DND-41 (cell line): ENCODE measurements around the gene AUP1.

Experiments used
- ATAC-seq: fragments of 200-7000 bp; cut with Tn5 transposase; 3 replicates; pipeline ENCODE4 v1.9.1; 2021; ENCODE audit warnings: low read depth; ENCODE audit not compliant: insufficient read depth
- DNase-seq: peaks from one replicate; pipeline ENCODE4 v3.0.0-alpha.2; 2020
- H2AFZ ChIP-seq: 2 replicates; pipeline ENCODE4 v1.6.0; 2012; ENCODE audit warnings: low read depth, low read length
- H3K27ac ChIP-seq: 2 replicates; pipeline ENCODE4 v1.5.1; 2012; ENCODE audit warnings: low read length, inconsistent platforms
- H3K27me3 ChIP-seq: fragments of 200-600 bp; sonication (generic); 2 replicates; pipeline ENCODE4 v1.6.0; 2012; ENCODE audit warnings: low read length, mild to moderate bottlenecking, inconsistent platforms; ENCODE audit not compliant: insufficient read depth, poor library complexity
- H3K36me3 ChIP-seq: 2 replicates; pipeline ENCODE4 v1.5.1; 2012; ENCODE audit warnings: low read length, inconsistent platforms; ENCODE audit not compliant: insufficient read depth
- H3K4me1 ChIP-seq: 2 replicates; pipeline ENCODE4 v1.5.1; 2012; ENCODE audit warnings: mild to moderate bottlenecking, low read length; ENCODE audit not compliant: insufficient read depth
- H3K4me2 ChIP-seq: 2 replicates; pipeline ENCODE4 v1.6.0; 2012; ENCODE audit warnings: mild to moderate bottlenecking, moderate library complexity, low read length, inconsistent platforms; ENCODE audit not compliant: insufficient read depth
- H3K4me3 ChIP-seq, 2 experiments: fragments of 200-600 bp in 1 of 2; shearing (Covaris generic) in 1 of 2; 2 replicates each; pipeline ENCODE4 v1.5.1; 2012 to 2016; ENCODE audit warnings: inconsistent platforms in 2 of 2, low read length in 2 of 2, mild to moderate bottlenecking in 2 of 2, low read depth in 1 of 2, moderate library complexity in 1 of 2
- H3K79me2 ChIP-seq: 2 replicates; pipeline ENCODE4 v1.6.0; 2012; ENCODE audit warnings: low read length, inconsistent platforms; ENCODE audit not compliant: insufficient read depth
- H3K9ac ChIP-seq: 2 replicates; pipeline ENCODE4 v1.6.0; 2012; ENCODE audit warnings: low read depth, mild to moderate bottlenecking, inconsistent platforms, low read length, moderate library complexity
- H3K9me3 ChIP-seq: 2 replicates; pipeline ENCODE4 v1.5.1; 2012; ENCODE audit warnings: low read length, moderate library complexity, mild to moderate bottlenecking, inconsistent platforms; ENCODE audit not compliant: insufficient read depth, severe bottlenecking
- H4K20me1 ChIP-seq: 2 replicates; pipeline ENCODE4 v1.6.0; 2012; ENCODE audit warnings: low read length; ENCODE audit not compliant: insufficient read depth
- EZH2 ChIP-seq: IDR thresholded peaks from 3 replicates; pipeline ENCODE4 v1.6.1; 2012; ENCODE audit warnings: borderline replicate concordance, low read depth, mild to moderate bottlenecking, moderate library complexity, low read length, inconsistent platforms; ENCODE audit not compliant: severe bottlenecking
- TF ChIP-seq, protein P1 (sequence below): IDR thresholded peaks from 2 replicates; pipeline ENCODE4 v1.5.1; 2012; ENCODE audit warnings: borderline replicate concordance, low read length, moderate library complexity, mild to moderate bottlenecking; ENCODE audit not compliant: poor library complexity, severe bottlenecking; ENCODE audit errors: extremely low read depth

Gene AUP1

DNA sequence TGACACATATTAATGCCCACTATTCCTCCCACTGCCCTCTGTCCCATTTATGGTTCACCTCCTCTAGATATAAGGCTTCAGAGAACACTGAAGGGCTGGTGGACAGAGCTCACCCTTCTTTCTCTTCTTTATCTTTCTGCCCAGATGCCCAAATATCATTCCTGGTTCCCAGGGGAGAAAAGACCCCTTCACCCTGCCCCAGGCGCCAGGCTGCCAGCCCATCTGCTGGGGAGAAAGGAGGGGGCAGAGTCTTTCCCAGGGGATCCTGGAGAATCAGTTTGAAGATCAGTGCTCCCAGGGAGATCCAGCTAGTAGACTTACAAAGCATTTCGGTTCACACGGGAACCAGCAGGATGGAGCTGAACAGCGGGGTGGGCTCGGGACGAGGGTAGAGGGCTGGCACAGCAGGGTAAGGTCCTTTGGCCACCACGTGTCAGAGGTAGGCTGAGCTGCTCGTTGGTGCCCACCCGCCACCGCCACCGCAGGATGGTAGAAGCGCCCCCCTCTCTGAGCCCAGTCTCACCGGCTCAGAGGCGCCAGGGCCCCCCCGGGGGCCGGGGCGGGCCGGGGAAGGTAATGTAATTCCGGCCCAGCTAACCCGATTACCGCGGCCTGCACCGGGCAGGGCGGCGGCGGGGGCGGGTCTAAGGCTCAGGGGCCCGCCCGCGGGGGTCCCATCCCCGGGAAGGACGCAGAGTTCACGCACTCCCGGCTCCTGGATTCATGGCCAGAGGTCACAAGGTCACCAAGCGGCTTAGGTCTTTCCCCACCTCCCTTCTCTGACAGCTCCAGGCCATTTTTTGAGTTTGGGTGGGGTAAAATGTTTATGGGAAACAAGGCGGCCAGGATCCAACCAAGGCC, 16.5 kb downstream of the AUP1 start:
- Histone ChIP-seq H3K9me3 (no peaks in the 10 kb centered on the region), H4K20me1 (no peaks in the 10 kb centered on the region), H3K79me2 (no peaks in the 10 kb centered on the region), H3K27me3 (peaks cover 19% of the 10 kb centered on the region), H3K4me2 (no peak overlapping the region), H3K4me1 (peaks cover 16% of the 10 kb centered on the region), H3K4me3 (no peak overlapping the region), H3K9ac (no peak overlapping the region), H3K27ac (no peak overlapping the region), H2AFZ (no peak overlapping the region), H3K36me3 (no peaks in the 10 kb centered on the region)
- no peak for ATAC-seq
- TF ChIP-seq, protein P1, sequence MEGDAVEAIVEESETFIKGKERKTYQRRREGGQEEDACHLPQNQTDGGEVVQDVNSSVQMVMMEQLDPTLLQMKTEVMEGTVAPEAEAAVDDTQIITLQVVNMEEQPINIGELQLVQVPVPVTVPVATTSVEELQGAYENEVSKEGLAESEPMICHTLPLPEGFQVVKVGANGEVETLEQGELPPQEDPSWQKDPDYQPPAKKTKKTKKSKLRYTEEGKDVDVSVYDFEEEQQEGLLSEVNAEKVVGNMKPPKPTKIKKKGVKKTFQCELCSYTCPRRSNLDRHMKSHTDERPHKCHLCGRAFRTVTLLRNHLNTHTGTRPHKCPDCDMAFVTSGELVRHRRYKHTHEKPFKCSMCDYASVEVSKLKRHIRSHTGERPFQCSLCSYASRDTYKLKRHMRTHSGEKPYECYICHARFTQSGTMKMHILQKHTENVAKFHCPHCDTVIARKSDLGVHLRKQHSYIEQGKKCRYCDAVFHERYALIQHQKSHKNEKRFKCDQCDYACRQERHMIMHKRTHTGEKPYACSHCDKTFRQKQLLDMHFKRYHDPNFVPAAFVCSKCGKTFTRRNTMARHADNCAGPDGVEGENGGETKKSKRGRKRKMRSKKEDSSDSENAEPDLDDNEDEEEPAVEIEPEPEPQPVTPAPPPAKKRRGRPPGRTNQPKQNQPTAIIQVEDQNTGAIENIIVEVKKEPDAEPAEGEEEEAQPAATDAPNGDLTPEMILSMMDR = no peak
- TF ChIP-seq EZH2 = no peak
- DNase-seq = no peak

DNA sequence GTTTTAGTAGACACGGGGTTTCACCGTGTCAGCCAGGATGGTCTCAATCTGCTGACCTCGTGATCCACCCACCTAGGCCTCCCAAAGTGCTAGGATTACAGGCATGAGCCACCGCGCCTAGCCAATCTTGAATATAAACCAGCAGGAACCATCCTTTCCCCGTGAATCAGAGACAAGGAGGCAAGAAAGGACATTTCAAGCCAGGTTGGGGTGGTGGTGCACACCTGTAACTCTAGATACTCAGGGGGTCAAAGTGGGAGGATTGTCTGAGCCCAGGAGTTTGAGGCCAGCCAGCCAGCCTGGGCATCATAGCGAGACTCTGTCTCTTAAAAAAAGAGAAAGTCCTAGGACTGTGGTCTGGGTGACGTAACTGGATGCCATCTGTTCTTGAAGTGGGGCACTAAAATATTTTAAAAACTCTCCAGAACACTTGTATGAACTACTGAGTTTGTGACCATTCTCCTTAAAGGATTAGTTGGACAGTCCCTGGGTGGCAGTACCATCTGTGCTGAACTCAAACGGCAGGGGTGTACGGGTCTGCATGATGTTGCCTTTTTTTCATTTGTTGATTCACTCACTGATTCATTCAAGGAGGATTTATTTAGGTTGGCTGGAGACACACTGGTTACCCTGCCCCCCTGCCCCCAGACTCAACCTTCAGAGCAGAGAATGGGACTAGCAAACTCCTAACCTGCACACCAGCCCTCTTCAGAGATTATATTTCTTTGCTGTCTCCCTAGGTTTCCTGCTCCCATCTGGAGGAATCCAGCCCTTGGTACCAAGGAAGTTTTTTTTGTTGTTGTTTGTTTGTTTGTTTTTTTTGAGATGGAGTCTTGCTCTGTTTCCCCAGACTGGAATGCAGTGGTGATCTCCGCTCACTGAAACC, 18.2 kb downstream of the AUP1 start:
- peaks cover 26% of the 10 kb centered on the region for H3K4me1 ChIP-seq
- H3K9me3 ChIP-seq = no peaks in the 10 kb centered on the region
- TF ChIP-seq, protein P1 = no peak
- TF ChIP-seq EZH2 = no peak
- ATAC-seq = no peak
- no peak overlapping the region for H3K4me3 ChIP-seq
- no peak for DNase-seq
- H3K27me3 ChIP-seq = peaks cover 19% of the 10 kb centered on the region
- peaks cover 7% of the 10 kb centered on the region for H3K79me2 ChIP-seq
- H3K4me2 ChIP-seq = no peak overlapping the region
- H3K36me3 ChIP-seq = no peaks in the 10 kb centered on the region; the same call in 1 of the 2 replicates
- no peak overlapping the region for H3K27ac ChIP-seq
- no peaks in the 10 kb centered on the region for H4K20me1 ChIP-seq
- no peak overlapping the region for H3K9ac ChIP-seq
- H2AFZ ChIP-seq = no peak overlapping the region

DNA sequence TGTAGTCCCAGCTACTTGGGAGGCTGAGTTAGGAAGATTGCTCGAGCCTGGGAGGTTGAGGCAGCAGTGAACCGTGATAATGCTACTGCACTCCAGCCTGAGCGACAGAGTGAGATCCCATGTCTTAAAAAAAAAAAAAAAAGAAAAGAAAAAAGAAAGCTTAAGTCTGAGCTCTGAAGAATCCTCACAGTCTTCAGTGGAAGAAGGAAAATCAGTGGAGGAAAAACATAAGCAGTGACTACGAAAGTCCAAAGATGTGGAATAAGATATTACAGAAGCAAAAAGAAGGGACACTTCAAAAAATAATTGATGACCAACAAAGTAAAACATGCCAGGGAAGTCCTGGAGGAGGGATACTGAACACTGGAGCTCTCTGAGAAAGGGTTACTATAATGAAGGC, 19.2 kb downstream of the AUP1 start:
- H2AFZ ChIP-seq = no peak overlapping the region
- H3K9ac ChIP-seq = no peak overlapping the region
- peaks cover 19% of the 10 kb centered on the region for H3K27me3 ChIP-seq
- H3K4me1 ChIP-seq = peaks cover 37% of the 10 kb centered on the region
- no peak for TF ChIP-seq EZH2
- TF ChIP-seq, protein P1 = no peak
- ATAC-seq (no peak), DNase-seq (no peak)
- H3K27ac ChIP-seq = no peak overlapping the region
- peaks cover 8% of the 10 kb centered on the region for H3K36me3 ChIP-seq
- no peaks in the 10 kb centered on the region for H4K20me1 ChIP-seq
- H3K4me3 ChIP-seq = no peak overlapping the region
- H3K4me2 ChIP-seq = no peak overlapping the region
- no peaks in the 10 kb centered on the region for H3K9me3 ChIP-seq
- peaks cover 14% of the 10 kb centered on the region for H3K79me2 ChIP-seq
